Pancreas (tissue), 10 donors: Measurements from ENCODE around the gene LILRB3. TPM values are rescaled to one million over a fixed set of nuclear protein-coding genes. Genes with fewer than 3 reads are reported as not detected.
"Not testable (repeated sequence)": the region's sequence is repeated elsewhere in the genome, so short reads cannot be mapped to it uniquely, and the experiment has no call there.

ENCODE experiments used
- ATAC-seq, 4 donors: fragments of 200-7000 bp; cut with Tn5 transposase; one replicate each; pipeline versions ENCODE4 v1.8.0 to v1.9.1; 2020; ENCODE audit warnings: mild to moderate bottlenecking in 4 of 4, moderate library complexity in 4 of 4
- DNase-seq, 6 donors: peaks; one replicate each; pipeline ENCODE4 v3.0.0-alpha.2; 2020
- FAIRE-seq: peaks from 2 replicates; lab custom pipeline; 2012; peaks lifted over from hg19 to GRCh38; lab: Jason Lieb, UNC
- H3K27ac ChIP-seq, 4 donors: fragments of 200-600 bp; sonication (generic); 1 replicate in 3 of 4; 2 replicates in 1 of 4; pipeline versions ENCODE4 v1.5.0 to v1.8.0; 2020
- H3K27me3 ChIP-seq, 4 donors: fragments of 200-600 bp; one replicate each; pipeline ENCODE4 v1.8.0; 2021
- H3K36me3 ChIP-seq, 3 donors: fragments of 200-600 bp; sonication (generic) in 1 of 3; one replicate each; pipeline versions ENCODE4 v1.5.0 to v1.8.0; 2020 to 2021
- H3K4me1 ChIP-seq, 3 donors: fragments of 200-600 bp; one replicate each; pipeline ENCODE4 v1.8.0; 2021
- H3K4me3 ChIP-seq, 4 donors: fragments of 200-600 bp; sonication (generic) in 2 of 4; one replicate each; pipeline versions ENCODE4 v1.5.0 to v1.8.0; 2020 to 2021
- H3K9me3 ChIP-seq, 4 donors: fragments of 200-600 bp; one replicate each; pipeline ENCODE4 v1.8.0; 2021
- CTCF ChIP-seq, 4 donors: fragments of 200-600 bp; sonication (generic) in 3 of 4; IDR thresholded peaks; one replicate each; pipeline versions ENCODE4 v1.5.0 to v1.8.0; 2021; ENCODE audit warnings: antibody characterized with exemption in 4 of 4
- WGBS, 2 donors: extraction: QIAGEN DNeasy Blood & Tissue Kit; methylation state at CpG; one replicate each; pipeline ENCODE4 v1.1.7; 2013; 5-methylcytosine and 5-hydroxymethylcytosine counted together
- intact Hi-C, 3 donors: fragments of 100-400 bp; cut with DNase I; formaldehyde crosslinking; loops; one replicate each; pipeline versions ENCODE4 v1.11.1 to v1.14.2; 2022
- polyA plus RNA-seq, 2 donors: library from polyadenylated mRNA; stranded (reverse); fragments of 200-250 nt; gene quantifications; one replicate each; pipeline ENCODE4 v1.2.3, GENCODE V29; 2013
- total RNA-seq, 6 donors: library from RNA; stranded (reverse); fragmentation: NEBNext Ultra II Directional in 4 of 6; extraction: Animal tissue kit (Norgen Biotek cat#: 25700) in 4 of 6; gene quantifications; one replicate each; pipeline versions ENCODE4 v1.2.1 to v1.2.4, GENCODE V29; 2021 to 2023
- donor health status: healthy with polysubstance abuse.
- donor health status: DM: no; HTN: no; CAD: no; lungs with moderate emphysema.
- donor health status: DM: no; HTN: no; CAD: no.
- donor health status: control.
- donor health status: control.
- donor health status: Bipolar disorder and iron deficiency.
- donor health status: DM: yes; HTN: yes; CAD: no.
- donor health status: DM: no; HTN: no; CAD: no.
- donor health status: DM: no; HTN: no; CAD: no.
- donor health status: DM: yes; HTN: yes; CAD: no.

The LILRB3 gene
- total and polyA plus RNA-seq, 8 donors = 0.47 to 5.6 (median 1.8) TPM

DNA sequence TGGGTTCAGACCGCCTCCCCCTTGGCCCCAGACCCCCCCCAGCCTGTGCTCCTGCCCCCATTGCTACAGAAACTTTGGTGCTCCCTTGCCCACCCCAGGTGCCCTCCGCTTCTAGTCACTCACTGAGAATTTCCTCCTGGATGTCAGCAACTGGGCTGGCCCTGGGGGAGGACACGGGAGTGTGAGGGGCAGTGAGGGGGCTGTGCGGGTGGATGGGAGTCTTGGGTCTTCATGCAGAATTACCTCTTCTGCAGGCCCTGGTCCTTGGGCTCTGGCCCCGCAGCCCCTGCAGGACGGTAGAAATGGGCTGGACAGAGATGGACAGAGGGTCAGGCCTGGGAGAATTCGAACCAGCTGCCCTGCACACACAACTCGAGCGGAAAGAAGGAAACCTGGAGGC lies 29.4 kb upstream of the LILRB3 start:
- ATAC-seq (no peak), DNase-seq (no peak), FAIRE-seq (no peak)
- intact Hi-C loops = no loop called here
- Histone ChIP-seq H3K27me3 (peaks cover 0 to 8% (median 2%) of the 10 kb centered on the region in 4 donors), H3K4me3 (no peak overlapping the region), H3K36me3 (no peaks in the 10 kb centered on the region), H3K9me3 (no peaks in the 10 kb centered on the region), H3K27ac (no peak overlapping the region), H3K4me1 (no peaks in the 10 kb centered on the region)
- TF ChIP-seq CTCF (IDR thresholded peaks at IDR 0.05) = no peak
- 49 to 61% methylated on average over 9 of the region's 9 CpGs for WGBS, 2 donors

- Histone ChIP-seq H3K27ac (no peak overlapping the region), H3K4me1 (no peaks in the 10 kb centered on the region), H3K27me3 (peaks cover 0 to 6% (median 1%) of the 10 kb centered on the region in 4 donors), H3K4me3 (no peak overlapping the region), H3K36me3 (no peaks in the 10 kb centered on the region), H3K9me3 (no peaks in the 10 kb centered on the region)
- no peak for TF ChIP-seq CTCF (IDR thresholded peaks at IDR 0.05)
- intact Hi-C loops = no loop called here
- peak in 3 of 4 donors; percentile 39 to 90 (median 81) for ATAC-seq
- no peak for FAIRE-seq
- DNase-seq = peak in 1 of 6 donors; percentile 38
- WGBS, 2 donors = 54 to 61% methylated on average over 8 of the region's 8 CpGs
Observed at GRCh38 chr19:54248016-54248601, 25.3 kb upstream of the LILRB3 start.

DNA sequence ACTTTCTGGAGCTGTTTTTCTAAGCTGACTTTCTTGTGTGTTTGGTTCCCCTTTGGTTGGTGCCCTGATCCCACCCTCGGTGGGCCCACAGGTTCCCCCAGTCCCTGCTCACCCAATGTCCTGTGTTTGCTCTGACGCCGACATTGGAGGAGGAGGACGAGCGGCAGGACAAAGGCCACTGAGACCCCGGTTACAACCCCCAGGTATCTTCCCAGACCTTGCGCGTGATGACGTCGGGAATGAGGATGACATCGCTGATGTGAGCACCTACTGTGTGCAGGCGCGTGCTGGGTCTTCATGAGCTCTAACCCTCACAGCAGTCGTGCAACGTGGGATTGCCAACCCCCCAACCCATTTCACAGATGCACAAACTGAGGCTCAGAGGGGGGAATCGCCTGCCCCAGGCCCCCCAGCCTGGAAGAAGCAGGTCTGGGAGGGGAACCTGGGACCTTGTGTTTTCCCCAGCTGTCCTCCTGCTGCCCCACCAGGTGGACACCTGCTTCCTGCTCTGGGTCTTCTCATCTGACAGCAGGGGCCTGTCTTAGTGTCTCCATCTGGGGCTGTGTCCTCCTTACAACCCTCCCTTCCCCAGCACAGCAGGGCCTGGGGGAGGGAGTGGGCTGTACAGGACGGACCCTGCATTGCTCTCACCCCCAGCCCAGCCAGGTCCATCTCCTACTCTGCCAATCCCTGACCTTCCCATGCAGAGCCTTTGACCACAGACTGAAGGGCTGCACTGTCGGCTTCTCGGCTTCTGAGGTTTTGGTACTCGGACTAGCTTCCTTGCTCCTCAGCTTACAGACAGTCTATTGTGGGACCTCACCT lies 24.5 kb upstream of the LILRB3 start:
- WGBS, 2 donors = 55 to 70% methylated on average over 20 of the region's 20 CpGs
- peaks cover 0 to 4% (median 0%) of the 10 kb centered on the region in 4 donors for H3K27me3 ChIP-seq
- H3K36me3 ChIP-seq = no peaks in the 10 kb centered on the region
- FAIRE-seq (no peak), ATAC-seq (peak in 1 of 4 donors; percentile 19), DNase-seq (no peak)
- H3K27ac ChIP-seq = no peak overlapping the region
- no peaks in the 10 kb centered on the region for H3K9me3 ChIP-seq
- no peaks in the 10 kb centered on the region for H3K4me1 ChIP-seq
- intact Hi-C loops = no loop called here
- no peak overlapping the region for H3K4me3 ChIP-seq
- TF ChIP-seq CTCF (IDR thresholded peaks at IDR 0.05) = no peak

DNA sequence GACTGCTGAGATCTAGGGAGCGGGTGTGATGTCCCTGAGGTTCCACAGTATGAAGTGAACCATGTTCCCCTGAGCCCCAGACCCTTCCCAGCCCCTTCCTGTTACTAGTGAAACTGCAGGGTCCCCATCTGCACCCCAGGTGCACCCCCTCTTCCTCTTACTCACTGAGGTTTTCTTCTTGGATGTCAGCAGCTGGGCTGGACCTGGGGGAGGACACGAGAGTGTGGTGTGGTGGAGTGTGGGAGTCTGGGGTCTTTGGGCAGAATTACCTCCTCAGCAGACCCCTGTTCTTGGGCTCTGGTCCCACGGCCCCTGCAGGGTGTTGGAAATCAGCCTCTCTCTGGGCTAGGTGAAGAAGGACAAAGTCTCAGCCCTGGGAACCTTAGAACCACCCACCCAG lies 23.1 kb upstream of the LILRB3 start:
- 50 to 52% methylated on average over 3 of the region's 3 CpGs for WGBS, 2 donors
- Histone ChIP-seq H3K4me1 (no peaks in the 10 kb centered on the region), H3K27ac (no peak overlapping the region), H3K27me3 (peaks cover 0 to 4% (median 0%) of the 10 kb centered on the region in 4 donors), H3K36me3 (no peaks in the 10 kb centered on the region), H3K4me3 (no peak overlapping the region), H3K9me3 (no peaks in the 10 kb centered on the region)
- FAIRE-seq = no peak
- DNase-seq = no peak
- ATAC-seq = no peak
- no peak for TF ChIP-seq CTCF (IDR thresholded peaks at IDR 0.05)
- intact Hi-C loops = no loop called here

- H3K36me3 ChIP-seq, FAIRE-seq, intact Hi-C loops, H3K4me3 ChIP-seq, ATAC-seq, H3K4me1 ChIP-seq, H3K9me3 ChIP-seq, H3K27ac ChIP-seq, H3K27me3 ChIP-seq, DNase-seq: not testable (repeated sequence)
- WGBS, 2 donors = 51% methylated on average over 7 of the region's 8 CpGs; no CpG with 5 or more reads in 1 of the 2 donors
Observed at GRCh38 chr19:54243809-54244208, 21.0 kb upstream of the LILRB3 start.

- peak in 2 of 4 donors; percentile 64 to 68 for ATAC-seq
- WGBS, 2 donors = 44% methylated on average over 6 of the region's 6 CpGs; no CpG with 5 or more reads in 1 of the 2 donors
- H3K27ac ChIP-seq, H3K36me3 ChIP-seq, H3K4me1 ChIP-seq, H3K4me3 ChIP-seq, H3K9me3 ChIP-seq, intact Hi-C loops, DNase-seq, H3K27me3 ChIP-seq, FAIRE-seq: not testable (repeated sequence)
Observed at GRCh38 chr19:54242646-54243045, 19.8 kb upstream of the LILRB3 start, which contains the start of gene LILRA6. TSS of gene LILRA6 (minus strand) at chr19:54242790.

DNA sequence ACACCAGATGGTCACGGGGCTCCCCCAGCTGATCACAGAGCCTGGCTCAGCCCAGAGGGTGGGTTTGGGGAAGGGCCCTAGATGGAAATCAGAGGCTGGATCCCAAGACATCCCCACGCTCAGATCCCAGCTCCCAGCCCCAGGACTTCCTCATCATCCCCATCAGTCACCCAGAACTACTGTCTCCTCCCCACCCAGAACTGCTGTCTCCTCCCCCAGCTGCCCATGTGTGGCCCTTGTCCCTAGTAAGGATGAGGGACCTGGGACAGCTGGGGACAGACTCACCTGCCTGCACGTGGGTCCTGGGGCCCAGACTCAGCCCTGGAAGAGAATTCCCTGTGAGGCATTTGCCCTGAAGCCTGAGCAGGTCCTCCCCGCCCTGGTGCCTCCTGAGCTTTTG lies 19.4 kb upstream of the LILRB3 start:
- FAIRE-seq, H3K27ac ChIP-seq, ATAC-seq: not testable (repeated sequence)

More for the DNA sequence above, 19.4 kb upstream of the LILRB3 start:
- intact Hi-C loops, DNase-seq, H3K36me3 ChIP-seq, H3K9me3 ChIP-seq, H3K4me3 ChIP-seq, H3K27me3 ChIP-seq, H3K4me1 ChIP-seq: not testable (repeated sequence)
- WGBS, 2 donors = 36% methylated on average over 4 of the region's 4 CpGs; no CpG with 5 or more reads in 1 of the 2 donors
